Measurements from ENCODE around the gene LDLR. TPM values are rescaled to one million over a fixed set of nuclear protein-coding genes. Genes with fewer than 3 reads are reported as not detected.
"Not testable (repeated sequence)": the region's sequence is repeated elsewhere in the genome, so short reads cannot be mapped to it uniquely, and the experiment has no call there.

LDLR gene
- total and polyA plus RNA-seq, 3 donors from 2014 or later, result 12.5 to 20.1 (median 19.0) TPM

DNA sequence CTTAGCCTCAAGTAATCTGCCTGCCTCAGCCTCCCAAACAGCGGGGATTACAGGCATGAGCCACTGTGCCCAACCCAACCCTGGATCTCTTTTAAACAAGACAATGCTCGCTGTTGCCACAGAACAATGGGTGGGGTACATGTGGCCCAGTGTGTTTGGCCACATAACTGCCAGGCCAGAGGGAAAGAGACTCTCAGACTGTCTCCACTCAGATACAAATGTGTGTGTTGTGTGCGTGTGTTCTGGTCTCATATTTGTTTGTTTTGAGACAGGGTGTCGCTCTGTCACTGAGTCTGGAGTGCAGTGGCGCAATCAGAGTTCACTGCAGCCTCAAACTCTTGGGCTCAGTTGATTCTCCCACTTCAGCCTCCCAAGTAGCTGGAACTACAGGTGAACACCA is 25.8 kb downstream of the LDLR start:
- DNase-seq, result no peak
- Histone ChIP-seq H3K27ac (no peak overlapping the region), H3K36me3 (ENCODE audit: low read depth, missing control alignments) (no peaks in the 10 kb centered on the region), H3K4me1 (no peaks in the 10 kb centered on the region), H3K4me3 (no peak overlapping the region), H3K9me3 (no peaks in the 10 kb centered on the region), H3K27me3 (no peaks in the 10 kb centered on the region)
- TF ChIP-seq POLR2A (IDR thresholded peaks at IDR 0.05), result no peak
- TF ChIP-seq, protein P1, sequence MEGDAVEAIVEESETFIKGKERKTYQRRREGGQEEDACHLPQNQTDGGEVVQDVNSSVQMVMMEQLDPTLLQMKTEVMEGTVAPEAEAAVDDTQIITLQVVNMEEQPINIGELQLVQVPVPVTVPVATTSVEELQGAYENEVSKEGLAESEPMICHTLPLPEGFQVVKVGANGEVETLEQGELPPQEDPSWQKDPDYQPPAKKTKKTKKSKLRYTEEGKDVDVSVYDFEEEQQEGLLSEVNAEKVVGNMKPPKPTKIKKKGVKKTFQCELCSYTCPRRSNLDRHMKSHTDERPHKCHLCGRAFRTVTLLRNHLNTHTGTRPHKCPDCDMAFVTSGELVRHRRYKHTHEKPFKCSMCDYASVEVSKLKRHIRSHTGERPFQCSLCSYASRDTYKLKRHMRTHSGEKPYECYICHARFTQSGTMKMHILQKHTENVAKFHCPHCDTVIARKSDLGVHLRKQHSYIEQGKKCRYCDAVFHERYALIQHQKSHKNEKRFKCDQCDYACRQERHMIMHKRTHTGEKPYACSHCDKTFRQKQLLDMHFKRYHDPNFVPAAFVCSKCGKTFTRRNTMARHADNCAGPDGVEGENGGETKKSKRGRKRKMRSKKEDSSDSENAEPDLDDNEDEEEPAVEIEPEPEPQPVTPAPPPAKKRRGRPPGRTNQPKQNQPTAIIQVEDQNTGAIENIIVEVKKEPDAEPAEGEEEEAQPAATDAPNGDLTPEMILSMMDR (IDR thresholded peaks at IDR 0.05), result no peak
- WGBS, 2 donors, result 88 to 92% methylated on average over 4 to 5 of the region's 5 CpGs
- intact Hi-C loops (cut with DNase I; ENCODE audit: low total_unique reads), result loop anchor here (10.0 kb wide), 1 partner anchor 80 kb away; no protein-coding TSS in a partner anchor

DNA sequence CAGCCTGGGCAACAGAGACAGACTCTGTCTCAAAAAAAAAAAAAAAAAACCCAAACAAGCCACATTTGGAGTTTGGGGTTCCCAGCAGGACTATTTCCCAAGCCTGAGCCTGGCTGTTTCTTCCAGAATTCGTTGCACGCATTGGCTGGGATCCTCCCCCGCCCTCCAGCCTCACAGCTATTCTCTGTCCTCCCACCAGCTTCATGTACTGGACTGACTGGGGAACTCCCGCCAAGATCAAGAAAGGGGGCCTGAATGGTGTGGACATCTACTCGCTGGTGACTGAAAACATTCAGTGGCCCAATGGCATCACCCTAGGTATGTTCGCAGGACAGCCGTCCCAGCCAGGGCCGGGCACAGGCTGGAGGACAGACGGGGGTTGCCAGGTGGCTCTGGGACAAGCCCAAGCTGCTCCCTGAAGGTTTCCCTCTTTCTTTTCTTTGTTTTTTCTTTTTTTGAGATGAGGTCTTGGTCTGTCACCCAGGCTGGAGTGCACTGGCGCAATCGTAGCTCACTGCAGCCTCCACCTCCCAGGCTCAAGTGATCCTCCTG is 26.7 kb downstream of the LDLR start:
- TF ChIP-seq, protein P1 (IDR thresholded peaks at IDR 0.05), result no peak
- no peak for TF ChIP-seq POLR2A (IDR thresholded peaks at IDR 0.05)
- intact Hi-C loops (cut with DNase I; ENCODE audit: low total_unique reads), result loop anchor here (10.0 kb wide), 1 partner anchor 81 kb away; no protein-coding TSS in a partner anchor
- Histone ChIP-seq H3K4me1 (no peaks in the 10 kb centered on the region), H3K27ac (no peak overlapping the region), H3K27me3 (no peaks in the 10 kb centered on the region), H3K36me3 (ENCODE audit: low read depth, missing control alignments) (no peaks in the 10 kb centered on the region), H3K9me3 (no peaks in the 10 kb centered on the region), H3K4me3 (no peak overlapping the region)
- WGBS, 2 donors, result 67 to 76% methylated on average over 11 of the region's 11 CpGs
- DNase-seq, result no peak

DNA sequence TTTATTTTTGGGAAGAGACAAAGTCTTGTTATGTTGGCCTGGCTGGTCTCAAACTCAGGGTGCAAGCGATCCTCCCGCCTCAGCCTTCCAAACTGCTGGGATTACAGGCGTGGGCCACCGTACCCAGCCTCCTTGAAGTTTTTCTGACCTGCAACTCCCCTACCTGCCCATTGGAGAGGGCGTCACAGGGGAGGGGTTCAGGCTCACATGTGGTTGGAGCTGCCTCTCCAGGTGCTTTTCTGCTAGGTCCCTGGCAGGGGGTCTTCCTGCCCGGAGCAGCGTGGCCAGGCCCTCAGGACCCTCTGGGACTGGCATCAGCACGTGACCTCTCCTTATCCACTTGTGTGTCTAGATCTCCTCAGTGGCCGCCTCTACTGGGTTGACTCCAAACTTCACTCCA is 27.2 kb downstream of the LDLR start:
- Histone ChIP-seq H3K4me3 (no peak overlapping the region), H3K9me3 (no peaks in the 10 kb centered on the region), H3K27ac (no peak overlapping the region), H3K27me3 (no peaks in the 10 kb centered on the region), H3K36me3 (ENCODE audit: low read depth, missing control alignments) (no peaks in the 10 kb centered on the region), H3K4me1 (no peaks in the 10 kb centered on the region)
- DNase-seq, result no peak
- intact Hi-C loops (cut with DNase I; ENCODE audit: low total_unique reads), result loop anchor here (10.0 kb wide), 1 partner anchor 82 kb away; no protein-coding TSS in a partner anchor
- WGBS, 2 donors, result 83 to 98% methylated on average over 6 to 9 of the region's 9 CpGs
- no peak for TF ChIP-seq POLR2A (IDR thresholded peaks at IDR 0.05)
- TF ChIP-seq, protein P1 (IDR thresholded peaks at IDR 0.05), result no peak

DNA sequence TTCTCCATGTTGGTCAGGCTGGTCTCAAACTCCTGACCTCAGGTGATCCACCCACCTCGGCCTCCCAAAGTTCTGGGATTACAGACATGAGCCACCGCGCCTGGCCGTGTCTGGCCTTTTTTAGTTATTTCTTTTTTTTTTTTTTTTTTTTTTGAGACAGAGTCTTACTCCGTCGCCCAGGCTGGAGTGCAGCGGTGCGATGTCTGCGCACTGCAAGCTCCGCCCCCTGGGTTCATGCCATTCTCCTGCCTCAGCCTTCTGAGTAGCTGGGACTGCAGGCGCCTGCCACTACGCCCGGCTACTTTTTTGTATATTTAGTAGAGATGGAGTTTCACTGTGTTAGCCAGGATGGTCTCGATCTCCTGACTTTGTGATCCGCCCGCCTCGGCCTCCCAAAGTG is 32.7 kb downstream of the LDLR start:
- H3K9me3 ChIP-seq; H3K4me1 ChIP-seq; H3K27me3 ChIP-seq; H3K36me3 ChIP-seq (ENCODE audit: low read depth, missing control alignments); DNase-seq; H3K4me3 ChIP-seq; H3K27ac ChIP-seq; intact Hi-C loops (cut with DNase I; ENCODE audit: low total_unique reads): not testable (repeated sequence)
- WGBS, 2 donors, result 88 to 89% methylated on average over 17 of the region's 17 CpGs

DNA sequence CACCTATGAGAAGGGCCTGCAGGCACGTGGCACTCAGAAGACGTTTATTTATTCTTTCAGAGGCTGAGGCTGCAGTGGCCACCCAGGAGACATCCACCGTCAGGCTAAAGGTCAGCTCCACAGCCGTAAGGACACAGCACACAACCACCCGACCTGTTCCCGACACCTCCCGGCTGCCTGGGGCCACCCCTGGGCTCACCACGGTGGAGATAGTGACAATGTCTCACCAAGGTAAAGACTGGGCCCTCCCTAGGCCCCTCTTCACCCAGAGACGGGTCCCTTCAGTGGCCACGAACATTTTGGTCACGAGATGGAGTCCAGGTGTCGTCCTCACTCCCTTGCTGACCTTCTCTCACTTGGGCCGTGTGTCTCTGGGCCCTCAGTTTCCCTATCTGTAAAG is 33.9 kb downstream of the LDLR start:
- Histone ChIP-seq H3K9me3 (no peaks in the 10 kb centered on the region), H3K4me3 (no peak overlapping the region), H3K36me3 (ENCODE audit: low read depth, missing control alignments) (no peaks in the 10 kb centered on the region), H3K4me1 (no peaks in the 10 kb centered on the region), H3K27ac (no peak overlapping the region), H3K27me3 (no peaks in the 10 kb centered on the region)
- intact Hi-C loops (cut with DNase I; ENCODE audit: low total_unique reads), result no loop called here
- TF ChIP-seq, protein P1 (IDR thresholded peaks at IDR 0.05), result no peak
- no peak for TF ChIP-seq POLR2A (IDR thresholded peaks at IDR 0.05)
- WGBS, 2 donors, result 82 to 84% methylated on average over 12 to 13 of the region's 13 CpGs
- no peak for DNase-seq

DNA sequence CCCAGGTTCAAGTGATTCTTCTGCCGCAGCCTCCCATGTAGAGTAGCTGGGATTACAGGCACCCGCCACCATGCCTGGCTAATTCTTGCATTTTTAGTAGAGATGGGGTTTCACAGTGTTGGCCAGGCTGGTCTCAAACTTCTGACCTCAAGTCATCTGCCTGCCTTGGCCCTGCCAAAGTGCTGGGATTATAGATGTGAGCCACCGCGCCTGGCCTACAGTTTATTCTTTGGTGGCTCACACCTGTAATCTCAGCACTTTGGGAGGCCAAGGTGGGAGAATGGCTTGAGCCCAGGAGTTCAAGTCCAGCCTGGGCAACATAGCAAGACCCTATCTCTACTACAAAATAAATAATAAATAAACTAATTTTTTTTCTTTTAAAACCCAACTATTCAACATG is 34.9 kb downstream of the LDLR start:
- H3K27ac ChIP-seq; H3K4me3 ChIP-seq; H3K27me3 ChIP-seq; DNase-seq; H3K9me3 ChIP-seq; H3K4me1 ChIP-seq; H3K36me3 ChIP-seq (ENCODE audit: low read depth, missing control alignments); intact Hi-C loops (cut with DNase I; ENCODE audit: low total_unique reads): not testable (repeated sequence)
- 95% methylated on average over 4 of the region's 4 CpGs for WGBS, 2 donors
